Measurements from ENCODE around the gene PPP1R26. TPM values are rescaled to one million over a fixed set of nuclear protein-coding genes. Genes with fewer than 3 reads are reported as not detected.

Gene PPP1R26
- total and polyA plus RNA-seq, 2 of the 13 experiments (the other 11 are each of a cell fraction or from before 2014, with no cell fraction given) = 8.6 to 11.6 TPM

- TF ChIP-seq ZNF18 (CRISPR knock-in tag; IDR thresholded peaks at IDR 0.05; ENCODE audit: insufficient replicate concordance) (no peak), ZFP90 (CRISPR knock-in tag; IDR thresholded peaks at IDR 0.05; ENCODE audit: borderline replicate concordance) (no peak), ZNF253 (CRISPR knock-in tag; IDR thresholded peaks at IDR 0.05; ENCODE audit: borderline replicate concordance) (no peak), REXO4 (CRISPR knock-in tag; IDR thresholded peaks at IDR 0.05; ENCODE audit: borderline replicate concordance) (no peak), CREB1 (IDR thresholded peaks at IDR 0.05) (no peak), CREB1 (CRISPR knock-in tag; IDR thresholded peaks at IDR 0.05) (no peak), SMAD1 (CRISPR knock-in tag; IDR thresholded peaks at IDR 0.05; ENCODE audit: borderline replicate concordance, low read depth) (no peak), KAT2B (IDR thresholded peaks at IDR 0.05; ENCODE audit: borderline replicate concordance, low read depth, low read length) (no peak), FOXP4 (CRISPR knock-in tag; IDR thresholded peaks at IDR 0.05) (no peak), SP1 (IDR thresholded peaks at IDR 0.05) (no peak), SP1 (CRISPR knock-in tag; IDR thresholded peaks at IDR 0.05) (peak; percentile 24; the same call in 1 of the 2 replicates), ZNF788 (CRISPR knock-in tag; IDR thresholded peaks at IDR 0.05; ENCODE audit: borderline replicate concordance) (0 out of 2 replicates have a peak, but pooled peaks have one; percentile 4), ZNF891 (CRISPR knock-in tag; IDR thresholded peaks at IDR 0.05) (no peak), ZNF605 (CRISPR knock-in tag; IDR thresholded peaks at IDR 0.05) (no peak), ZBTB14 (CRISPR knock-in tag; IDR thresholded peaks at IDR 0.05) (peak; percentile 61; the same call in 1 of the 2 replicates), ZNF510 (CRISPR knock-in tag; IDR thresholded peaks at IDR 0.05; ENCODE audit: low read depth) (no peak), TARDBP (CRISPR knock-in tag; IDR thresholded peaks at IDR 0.05) (no peak), ZNF446 (CRISPR knock-in tag; IDR thresholded peaks at IDR 0.05) (0 out of 2 replicates have a peak, but pooled peaks have one; percentile 2), SAP130 (CRISPR knock-in tag; IDR thresholded peaks at IDR 0.05; ENCODE audit: low read depth) (0 out of 2 replicates have a peak, but pooled peaks have one; percentile 24)
- TF ChIP-seq, protein P1, sequence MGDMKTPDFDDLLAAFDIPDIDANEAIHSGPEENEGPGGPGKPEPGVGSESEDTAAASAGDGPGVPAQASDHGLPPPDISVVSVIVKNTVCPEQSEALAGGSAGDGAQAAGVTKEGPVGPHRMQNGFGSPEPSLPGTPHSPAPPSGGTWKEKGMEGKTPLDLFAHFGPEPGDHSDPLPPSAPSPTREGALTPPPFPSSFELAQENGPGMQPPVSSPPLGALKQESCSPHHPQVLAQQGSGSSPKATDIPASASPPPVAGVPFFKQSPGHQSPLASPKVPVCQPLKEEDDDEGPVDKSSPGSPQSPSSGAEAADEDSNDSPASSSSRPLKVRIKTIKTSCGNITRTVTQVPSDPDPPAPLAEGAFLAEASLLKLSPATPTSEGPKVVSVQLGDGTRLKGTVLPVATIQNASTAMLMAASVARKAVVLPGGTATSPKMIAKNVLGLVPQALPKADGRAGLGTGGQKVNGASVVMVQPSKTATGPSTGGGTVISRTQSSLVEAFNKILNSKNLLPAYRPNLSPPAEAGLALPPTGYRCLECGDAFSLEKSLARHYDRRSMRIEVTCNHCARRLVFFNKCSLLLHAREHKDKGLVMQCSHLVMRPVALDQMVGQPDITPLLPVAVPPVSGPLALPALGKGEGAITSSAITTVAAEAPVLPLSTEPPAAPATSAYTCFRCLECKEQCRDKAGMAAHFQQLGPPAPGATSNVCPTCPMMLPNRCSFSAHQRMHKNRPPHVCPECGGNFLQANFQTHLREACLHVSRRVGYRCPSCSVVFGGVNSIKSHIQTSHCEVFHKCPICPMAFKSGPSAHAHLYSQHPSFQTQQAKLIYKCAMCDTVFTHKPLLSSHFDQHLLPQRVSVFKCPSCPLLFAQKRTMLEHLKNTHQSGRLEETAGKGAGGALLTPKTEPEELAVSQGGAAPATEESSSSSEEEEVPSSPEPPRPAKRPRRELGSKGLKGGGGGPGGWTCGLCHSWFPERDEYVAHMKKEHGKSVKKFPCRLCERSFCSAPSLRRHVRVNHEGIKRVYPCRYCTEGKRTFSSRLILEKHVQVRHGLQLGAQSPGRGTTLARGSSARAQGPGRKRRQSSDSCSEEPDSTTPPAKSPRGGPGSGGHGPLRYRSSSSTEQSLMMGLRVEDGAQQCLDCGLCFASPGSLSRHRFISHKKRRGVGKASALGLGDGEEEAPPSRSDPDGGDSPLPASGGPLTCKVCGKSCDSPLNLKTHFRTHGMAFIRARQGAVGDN (CRISPR knock-in tag; IDR thresholded peaks at IDR 0.05) = 0 out of 2 replicates have a peak, but pooled peaks have one; percentile 5
Measured at GRCh38 chr9:135501261-135502167, 21.9 kb downstream of the PPP1R26 start (continued).

Data from HepG2 (cell line).